Spleen (tissue), 11 donors: ENCODE data around the gene PLCB1. TPM values are rescaled to one million over a fixed set of nuclear protein-coding genes. Genes with fewer than 3 reads are reported as not detected.

ENCODE experiments used
- DNase-seq: peaks from one replicate; pipeline ENCODE4 v3.0.0-alpha.2; 2020
- H3K27ac ChIP-seq, 8 donors: fragments of 200-600 bp; sonication (generic) in 7 of 8; 1 replicate in 4 of 8; 2 replicates in 4 of 8; pipeline versions ENCODE4 v1.5.0 to v1.8.0; 2016 to 2021; ENCODE audit warnings: inconsistent platforms in 4 of 8, mild to moderate bottlenecking in 4 of 8, moderate library complexity in 1 of 8
- H3K27me3 ChIP-seq, 7 donors: fragments of 200-600 bp; sonication (generic) in 6 of 7; replicated peaks in 1 of 7; 1 replicate in 4 of 7; 2 replicates in 3 of 7; pipeline versions ENCODE4 v1.5.0 to v1.8.0; 2016 to 2021; ENCODE audit warnings: inconsistent platforms in 3 of 7, mild to moderate bottlenecking in 1 of 7
- H3K36me3 ChIP-seq, 6 donors: fragments of 200-600 bp; sonication (generic) in 5 of 6; 1 replicate in 4 of 6; 2 replicates in 2 of 6; pipeline versions ENCODE4 v1.5.0 to v1.8.0; 2016 to 2021; ENCODE audit warnings: inconsistent platforms in 2 of 6
- H3K4me1 ChIP-seq, 6 donors: fragments of 200-600 bp; sonication (generic) in 5 of 6; 1 replicate in 3 of 6; 2 replicates in 3 of 6; pipeline versions ENCODE4 v1.5.0 to v1.8.0; 2016 to 2021; ENCODE audit warnings: inconsistent platforms in 3 of 6
- H3K4me3 ChIP-seq, 8 donors: fragments of 200-600 bp; sonication (generic) in 7 of 8; 1 replicate in 4 of 8; 2 replicates in 4 of 8; pipeline versions ENCODE4 v1.5.0 to v1.8.0; 2016 to 2021; ENCODE audit warnings: inconsistent platforms in 4 of 8, mild to moderate bottlenecking in 4 of 8, moderate library complexity in 2 of 8
- H3K9me3 ChIP-seq, 8 donors: fragments of 200-600 bp; sonication (generic) in 7 of 8; 1 replicate in 4 of 8; 2 replicates in 4 of 8; pipeline versions ENCODE4 v1.5.0 to v1.8.0; 2016 to 2021; ENCODE audit warnings: inconsistent platforms in 4 of 8
- CTCF ChIP-seq, 11 experiments: fragments of 200-600 bp in 7 of 11; fragments of 450-650 bp in 4 of 11; sonication (generic) in 4 of 11; IDR thresholded peaks in 8 of 11; conservative IDR thresholded peaks in 3 of 11; 1 replicate in 7 of 11; 2 replicates in 4 of 11; pipeline versions ENCODE4 v1.4.0 to v1.8.0; 2016 to 2021; ENCODE audit warnings: antibody characterized with exemption in 11 of 11, inconsistent platforms in 4 of 11, mild to moderate bottlenecking in 1 of 11
- POLR2A ChIP-seq, 3 donors: fragments of 450-650 bp; IDR thresholded peaks; one replicate each; pipeline ENCODE4 v1.5.1; 2017; ENCODE audit warnings: antibody characterized with exemption in 3 of 3, mild to moderate bottlenecking in 1 of 3
- POLR2AphosphoS5 ChIP-seq, 3 donors: sonication (generic); formaldehyde crosslinking; IDR thresholded peaks; one replicate each; pipeline ENCODE4 v1.5.1; 2017; ENCODE audit warnings: antibody characterized with exemption in 3 of 3
- WGBS, 5 donors: extraction: QIAGEN DNeasy Blood & Tissue Kit in 3 of 5; methylation state at CpG; one replicate each; pipeline versions ENCODE4 v1.1.5 to v1.1.7; 2013 to 2018; 5-methylcytosine and 5-hydroxymethylcytosine counted together
- intact Hi-C: fragments of 100-400 bp; cut with DNase I; formaldehyde crosslinking; loops from one replicate; pipeline ENCODE4 v1.15.0; 2023; ENCODE audit warnings: low total_unique reads
- polyA plus RNA-seq, 3 donors: library from polyadenylated mRNA; stranded (reverse); fragments of 200-250 nt; gene quantifications; one replicate each; pipeline ENCODE4 v1.2.1, GENCODE V29; 2013
- total RNA-seq, 7 donors: library from RNA; depleted of rRNA in 3 of 7; stranded (reverse); fragments of >200 nt in 3 of 7; fragmentation: NEBNext Ultra II Directional in 4 of 7; extraction: Animal tissue kit (Norgen Biotek cat#: 25700) in 4 of 7; gene quantifications; one replicate each; pipeline versions ENCODE4 v1.1.0 to v1.2.1, GENCODE V29; 2016 to 2021
- donor health status: healthy with polysubstance abuse.
- donor health status: DM: no; HTN: no; CAD: no; lungs with moderate emphysema.
- donor health status: DM: no; HTN: no; CAD: no.
- donor health status: Bipolar disorder and iron deficiency.
- donor health status: healthy.
- donor health status: DM: no; HTN: no; CAD: no.
- donor health status: DM: yes; HTN: yes; CAD: no.

PLCB1 gene
- total and polyA plus RNA-seq, 10 donors: 1.0 to 33.7 (median 16.2) TPM

GRCh38 chr20:8515810-8516435 is 383.9 kb downstream of the PLCB1 start:
- DNase-seq: no peak
- no peaks in the 10 kb centered on the region for H3K27me3 ChIP-seq
- 81 to 93% (median 88%) methylated on average over 4 of the region's 4 CpGs for WGBS, 5 donors
- no peak overlapping the region for H3K27ac ChIP-seq
- H3K36me3 ChIP-seq: no peaks in the 10 kb centered on the region
- intact Hi-C loops: no loop called here
- TF ChIP-seq POLR2A (IDR thresholded peaks at IDR 0.05): no peak
- no peak for TF ChIP-seq POLR2AphosphoS5 (IDR thresholded peaks at IDR 0.05)
- H3K4me1 ChIP-seq: peaks cover 0 to 6% (median 0%) of the 10 kb centered on the region in 6 donors
- peaks cover 0 to 4% (median 0%) of the 10 kb centered on the region in 8 donors for H3K9me3 ChIP-seq
- H3K4me3 ChIP-seq: no peak overlapping the region

- H3K27ac ChIP-seq: peak overlapping the region in 1 of 8 donors; percentile 28
- WGBS, 5 donors: 73 to 88% (median 81%) methylated on average over 4 of the region's 4 CpGs
- no peak overlapping the region for H3K4me3 ChIP-seq
- H3K9me3 ChIP-seq: peaks cover 0 to 4% (median 0%) of the 10 kb centered on the region in 8 donors
- TF ChIP-seq CTCF (IDR thresholded peaks at IDR 0.05 in 8 of 11, conservative IDR thresholded peaks at IDR 0.05 in 3 of 11) (no peak), POLR2AphosphoS5 (IDR thresholded peaks at IDR 0.05) (no peak), POLR2A (IDR thresholded peaks at IDR 0.05) (no peak)
- H3K36me3 ChIP-seq: no peaks in the 10 kb centered on the region
- intact Hi-C loops: no loop called here
- no peaks in the 10 kb centered on the region for H3K27me3 ChIP-seq
- peaks cover 0 to 6% (median 0%) of the 10 kb centered on the region in 6 donors for H3K4me1 ChIP-seq
- DNase-seq: no peak
Observed at GRCh38 chr20:8518878-8519277, 386.8 kb downstream of the PLCB1 start.

GRCh38 chr20:8519887-8520286 is 387.8 kb downstream of the PLCB1 start:
- H3K4me3 ChIP-seq: no peak overlapping the region
- intact Hi-C loops: no loop called here
- 86 to 98% (median 96%) methylated on average over 1 of the region's 1 CpG for WGBS, 5 donors

GRCh38 chr20:8522168-8522567 is 390.1 kb downstream of the PLCB1 start:
- no peak for DNase-seq
- no peak for TF ChIP-seq POLR2AphosphoS5 (IDR thresholded peaks at IDR 0.05)
- no peak for TF ChIP-seq CTCF (IDR thresholded peaks at IDR 0.05 in 8 of 11, conservative IDR thresholded peaks at IDR 0.05 in 3 of 11)
- TF ChIP-seq POLR2A (IDR thresholded peaks at IDR 0.05): no peak
- Histone ChIP-seq H3K4me3 (no peak overlapping the region), H3K27ac (no peak overlapping the region), H3K27me3 (no peaks in the 10 kb centered on the region), H3K36me3 (no peaks in the 10 kb centered on the region), H3K9me3 (no peaks in the 10 kb centered on the region), H3K4me1 (peaks cover 0 to 6% (median 0%) of the 10 kb centered on the region in 6 donors)
- intact Hi-C loops: no loop called here
- 77 to 95% (median 86%) methylated on average over 4 of the region's 4 CpGs for WGBS, 5 donors

More at GRCh38 chr20:8519887-8520286, 387.8 kb downstream of the PLCB1 start:
- no peak overlapping the region for H3K27ac ChIP-seq
- TF ChIP-seq POLR2AphosphoS5 (IDR thresholded peaks at IDR 0.05): no peak
- TF ChIP-seq POLR2A (IDR thresholded peaks at IDR 0.05): no peak
- TF ChIP-seq CTCF (IDR thresholded peaks at IDR 0.05 in 8 of 11, conservative IDR thresholded peaks at IDR 0.05 in 3 of 11): no peak
- H3K27me3 ChIP-seq: no peaks in the 10 kb centered on the region
- H3K36me3 ChIP-seq: no peaks in the 10 kb centered on the region
- no peak for DNase-seq
- peaks cover 0 to 6% (median 0%) of the 10 kb centered on the region in 6 donors for H3K4me1 ChIP-seq
- peaks cover 0 to 4% (median 0%) of the 10 kb centered on the region in 8 donors for H3K9me3 ChIP-seq
